ENCODE data around the gene AGO3.

The AGO3 gene

GRCh38 chr1:36115200-36115669 lies 184.3 kb downstream of the AGO3 start:
- Mint-ChIP-seq H3K36me3 (ENCODE audit: low read depth) (no peaks in the 10 kb centered on the region), H3K4me3 (no peak overlapping the region), H3K9me3 (no peaks in the 10 kb centered on the region), H3K27me3 (no peaks in the 10 kb centered on the region), H3K27ac (no peak overlapping the region), H3K4me1 (ENCODE audit: low read depth) (peaks cover 6% of the 10 kb centered on the region)
- no peak for DNase-seq

- Mint-ChIP-seq H3K27me3 (no peaks in the 10 kb centered on the region), H3K27ac (no peak overlapping the region), H3K4me1 (ENCODE audit: low read depth) (peaks cover 5% of the 10 kb centered on the region), H3K4me3 (no peak overlapping the region), H3K9me3 (no peaks in the 10 kb centered on the region), H3K36me3 (ENCODE audit: low read depth) (no peaks in the 10 kb centered on the region)
- DNase-seq = no peak
Measured at GRCh38 chr1:36115931-36116330, 185.0 kb downstream of the AGO3 start.

GRCh38 chr1:36116901-36117300 lies 186.0 kb downstream of the AGO3 start:
- Mint-ChIP-seq H3K27ac (no peak overlapping the region), H3K9me3 (no peaks in the 10 kb centered on the region), H3K36me3 (ENCODE audit: low read depth) (no peaks in the 10 kb centered on the region), H3K27me3 (peaks cover 3% of the 10 kb centered on the region), H3K4me3 (no peak overlapping the region), H3K4me1 (ENCODE audit: low read depth) (no peaks in the 10 kb centered on the region)
- no peak for DNase-seq

GRCh38 chr1:36118447-36119204 lies 187.7 kb downstream of the AGO3 start:
- H3K36me3 Mint-ChIP-seq (ENCODE audit: low read depth) = no peaks in the 10 kb centered on the region
- no peak overlapping the region for H3K4me3 Mint-ChIP-seq
- no peak overlapping the region for H3K27ac Mint-ChIP-seq
- peaks cover 11% of the 10 kb centered on the region for H3K4me1 Mint-ChIP-seq (ENCODE audit: low read depth)
- peaks cover 21% of the 10 kb centered on the region for H3K27me3 Mint-ChIP-seq
- H3K9me3 Mint-ChIP-seq = no peaks in the 10 kb centered on the region
- DNase-seq = no peak

- no peak for DNase-seq
- peaks cover 29% of the 10 kb centered on the region for H3K27me3 Mint-ChIP-seq
- H3K4me1 Mint-ChIP-seq (ENCODE audit: low read depth) = peaks cover 14% of the 10 kb centered on the region
- H3K9me3 Mint-ChIP-seq = no peaks in the 10 kb centered on the region
- no peak overlapping the region for H3K4me3 Mint-ChIP-seq
- no peak overlapping the region for H3K27ac Mint-ChIP-seq
- H3K36me3 Mint-ChIP-seq (ENCODE audit: low read depth) = no peaks in the 10 kb centered on the region
Measured at GRCh38 chr1:36119456-36119855, 188.6 kb downstream of the AGO3 start.
